Fibroblast of lung (primary cell): ENCODE results near the gene MSLN. TPM values are rescaled to one million over a fixed set of nuclear protein-coding genes. Genes with fewer than 3 reads are reported as not detected.
A peak's percentile ranks its signal among the peaks of the same experiment; 100 is the strongest.

Source experiments
- DNase-seq, 2 donors: peaks; one replicate each; pipeline versions ENCODE4 v3.0.0 to v3.0.0-alpha.2; 2010; ENCODE audit warnings: low read depth in 2 of 2
- H2AFZ ChIP-seq: 2 replicates; pipeline ENCODE4 v1.5.1; 2012; ENCODE audit warnings: low read length, control low read depth, inconsistent platforms
- H3K27ac ChIP-seq: 2 replicates; pipeline ENCODE4 v1.5.1; 2011; ENCODE audit warnings: low read length, control low read depth; ENCODE audit not compliant: insufficient read depth
- H3K27me3 ChIP-seq: 2 replicates; pipeline ENCODE4 v1.5.1; 2011; ENCODE audit warnings: mild to moderate bottlenecking, low read length; ENCODE audit not compliant: control insufficient read depth, insufficient read depth
- H3K36me3 ChIP-seq: 2 replicates; pipeline ENCODE4 v1.5.1; 2011; ENCODE audit warnings: low read length; ENCODE audit not compliant: control insufficient read depth, insufficient read depth
- H3K4me1 ChIP-seq: 2 replicates; pipeline ENCODE4 v1.5.1; 2011; ENCODE audit warnings: low read length; ENCODE audit not compliant: control insufficient read depth, insufficient read depth; ENCODE audit errors: extremely low read depth
- H3K4me2 ChIP-seq: 2 replicates; pipeline ENCODE4 v1.5.1; 2011; ENCODE audit warnings: low read length, control low read depth; ENCODE audit not compliant: insufficient read depth; ENCODE audit errors: extremely low read depth
- H3K4me3 ChIP-seq, 4 experiments: fragments of 200-600 bp in 1 of 4; sonication (generic) in 1 of 4; replicated peaks in 1 of 4; 2 replicates each; pipeline ENCODE4 v1.5.1; 2011 to 2016; ENCODE audit warnings: low read length in 4 of 4, low read depth in 3 of 4, mild to moderate bottlenecking in 3 of 4, control low read depth in 2 of 4, inconsistent platforms in 1 of 4, mixed read lengths in 1 of 4; ENCODE audit not compliant: insufficient read depth in 1 of 4; ENCODE audit errors: control extremely low read depth in 1 of 4
- H3K79me2 ChIP-seq: 2 replicates; pipeline ENCODE4 v1.5.1; 2012; ENCODE audit warnings: mild to moderate bottlenecking, low read length, inconsistent platforms; ENCODE audit not compliant: control insufficient read depth, insufficient read depth
- H3K9ac ChIP-seq: 2 replicates; pipeline ENCODE4 v1.5.1; 2011; ENCODE audit warnings: mild to moderate bottlenecking, low read length, control low read depth; ENCODE audit not compliant: insufficient read depth
- H3K9me3 ChIP-seq: 2 replicates; pipeline ENCODE4 v1.5.1; 2012; ENCODE audit warnings: low read depth, low read length; ENCODE audit not compliant: control insufficient read depth, insufficient read depth
- H4K20me1 ChIP-seq: 2 replicates; pipeline ENCODE4 v1.5.1; 2011; ENCODE audit warnings: low read length; ENCODE audit not compliant: control insufficient read depth, insufficient read depth; ENCODE audit errors: extremely low read depth
- CTCF ChIP-seq, 2 donors: IDR thresholded peaks in 1 of 2; conservative IDR thresholded peaks in 1 of 2; 1 replicate in 1 of 2; 2 replicates in 1 of 2; pipeline ENCODE4 v1.5.1; 2011 to 2012; ENCODE audit warnings: low read length in 2 of 2, control low read depth in 1 of 2, inconsistent platforms in 1 of 2, low read depth in 1 of 2, mild to moderate bottlenecking in 1 of 2
- EZH2 ChIP-seq: IDR thresholded peaks from 2 replicates; pipeline ENCODE4 v1.5.1; 2012; ENCODE audit warnings: low read length, control low read depth, mild to moderate bottlenecking; ENCODE audit errors: missing control alignments
- polyA plus RNA-seq, 2 donors: library from polyadenylated mRNA; depleted of rRNA in 1 of 2; stranded (reverse) in 1 of 2; unstranded in 1 of 2; fragments of >200 nt; gene quantifications; 2 replicates each; pipeline ENCODE4 v1.2.1, GENCODE V29; 2011 to 2012; ENCODE audit warnings: missing spikeins in 1 of 2
- total RNA-seq: library from RNA; depleted of rRNA; stranded (reverse); fragments of >200 nt; gene quantifications from 2 replicates; pipeline ENCODE4 v1.2.1, GENCODE V29; 2014

The MSLN gene
- total and polyA plus RNA-seq, 2 donors (not counting 1 experiment from before 2014, with no cell fraction given), result not detected

- DNase-seq, result no peak
- Histone ChIP-seq H3K4me2 (no peak overlapping the region), H3K36me3 (peaks cover 10% of the 10 kb centered on the region), H3K9ac (no peak overlapping the region), H3K9me3 (no peaks in the 10 kb centered on the region), H3K79me2 (peaks cover 19% of the 10 kb centered on the region), H3K4me3 (no peak overlapping the region), H3K4me1 (peaks cover 7% of the 10 kb centered on the region), H4K20me1 (no peaks in the 10 kb centered on the region), H2AFZ (no peak overlapping the region), H3K27ac (no peak overlapping the region), H3K27me3 (no peaks in the 10 kb centered on the region)
- TF ChIP-seq EZH2, result no peak
- TF ChIP-seq CTCF (conservative IDR thresholded peaks at IDR 0.05 in 1 of 2, IDR thresholded peaks at IDR 0.05 in 1 of 2; ENCODE audit: low read depth in 1 of 2, low read length in 2 of 2), result no peak
Observed at GRCh38 chr16:784431-784830, 23.9 kb downstream of the MSLN start.

GRCh38 chr16:785563-786535 lies 25.3 kb downstream of the MSLN start:
- peaks cover 21% of the 10 kb centered on the region for H3K79me2 ChIP-seq
- peaks cover 7% of the 10 kb centered on the region for H3K4me1 ChIP-seq
- no peaks in the 10 kb centered on the region for H3K27me3 ChIP-seq
- no peak overlapping the region for H2AFZ ChIP-seq
- no peaks in the 10 kb centered on the region for H3K9me3 ChIP-seq
- H3K27ac ChIP-seq, result no peak overlapping the region
- no peak overlapping the region for H3K4me3 ChIP-seq
- H3K36me3 ChIP-seq, result peaks cover 11% of the 10 kb centered on the region
- no peaks in the 10 kb centered on the region for H4K20me1 ChIP-seq
- H3K4me2 ChIP-seq, result no peak overlapping the region
- TF ChIP-seq CTCF (conservative IDR thresholded peaks at IDR 0.05 in 1 of 2, IDR thresholded peaks at IDR 0.05 in 1 of 2; ENCODE audit: low read depth in 1 of 2, low read length in 2 of 2), result peak; percentile 54 to 56
- no peak for TF ChIP-seq EZH2
- no peak overlapping the region for H3K9ac ChIP-seq
- peak; percentile 36 to 41 for DNase-seq

GRCh38 chr16:787321-787966 lies 26.9 kb downstream of the MSLN start:
- no peaks in the 10 kb centered on the region for H4K20me1 ChIP-seq
- H2AFZ ChIP-seq, result no peak overlapping the region
- DNase-seq, result no peak
- no peak overlapping the region for H3K27ac ChIP-seq
- peaks cover 7% of the 10 kb centered on the region for H3K4me1 ChIP-seq
- TF ChIP-seq CTCF (conservative IDR thresholded peaks at IDR 0.05 in 1 of 2, IDR thresholded peaks at IDR 0.05 in 1 of 2; ENCODE audit: low read depth in 1 of 2, low read length in 2 of 2) (no peak), EZH2 (no peak)
- peak overlapping the region; percentile 87 for H3K4me2 ChIP-seq
- H3K4me3 ChIP-seq, result peak overlapping the region; percentile 75 to 94 (median 87)
- peaks cover 12% of the 10 kb centered on the region for H3K36me3 ChIP-seq
- peak overlapping the region; percentile 74 for H3K9ac ChIP-seq
- no peaks in the 10 kb centered on the region for H3K9me3 ChIP-seq
- H3K27me3 ChIP-seq, result no peaks in the 10 kb centered on the region
- peaks cover 21% of the 10 kb centered on the region for H3K79me2 ChIP-seq
